Mesendoderm (in vitro differentiated cells): ENCODE measurements around the gene SLC25A34.

Source experiments
- DNase-seq: peaks from one replicate; pipeline ENCODE4 v3.0.0; 2013
- H2AK5ac ChIP-seq: 2 replicates; pipeline ENCODE4 v1.6.1; 2013; ENCODE audit warnings: low read length, inconsistent platforms
- H2BK120ac ChIP-seq: 2 replicates; pipeline ENCODE4 v1.6.1; 2013; ENCODE audit warnings: low read depth, mild to moderate bottlenecking, low read length, moderate library complexity, mixed read lengths
- H2BK15ac ChIP-seq: replicated peaks from 2 replicates; pipeline ENCODE4 v1.6.1; 2013; ENCODE audit warnings: low read depth, mild to moderate bottlenecking, moderate library complexity
- H2BK5ac ChIP-seq: 2 replicates; pipeline ENCODE4 v1.6.1; 2013; ENCODE audit warnings: low read length, inconsistent platforms
- H3K18ac ChIP-seq: 2 replicates; pipeline ENCODE4 v1.6.1; 2013; ENCODE audit warnings: mild to moderate bottlenecking, low read length, mixed read lengths
- H3K23ac ChIP-seq: one replicate; pipeline ENCODE4 v1.6.1; 2013; ENCODE audit warnings: low read length
- H3K27ac ChIP-seq: 2 replicates; pipeline ENCODE4 v1.5.1; 2013; ENCODE audit warnings: low read depth, mild to moderate bottlenecking, inconsistent platforms, low read length, moderate library complexity
- H3K27me3 ChIP-seq: 2 replicates; pipeline ENCODE4 v1.6.1; 2013; ENCODE audit warnings: low read length, control low read depth, mild to moderate bottlenecking, inconsistent platforms; ENCODE audit not compliant: insufficient read depth, poor library complexity
- H3K36me3 ChIP-seq: 2 replicates; pipeline ENCODE4 v1.6.1; 2013; ENCODE audit warnings: low read length, inconsistent platforms; ENCODE audit not compliant: control insufficient read depth, insufficient read depth
- H3K4ac ChIP-seq: one replicate; pipeline ENCODE4 v1.6.1; 2013; ENCODE audit warnings: low read depth, mild to moderate bottlenecking, low read length, moderate library complexity
- H3K4me1 ChIP-seq: 2 replicates; pipeline ENCODE4 v1.6.1; 2013; ENCODE audit warnings: low read depth, low read length, inconsistent platforms; ENCODE audit not compliant: control insufficient read depth
- H3K4me2 ChIP-seq: 2 replicates; pipeline ENCODE4 v1.6.1; 2013; ENCODE audit warnings: low read length
- H3K4me3 ChIP-seq: 2 replicates; pipeline ENCODE4 v1.5.1; 2013; ENCODE audit warnings: mild to moderate bottlenecking, low read length
- H3K56ac ChIP-seq: one replicate; pipeline ENCODE4 v1.6.1; 2013; ENCODE audit warnings: low read length
- H3K79me1 ChIP-seq: 2 replicates; pipeline ENCODE4 v1.6.1; 2013; ENCODE audit warnings: low read length, inconsistent platforms
- H3K79me2 ChIP-seq: 2 replicates; pipeline ENCODE4 v1.6.1; 2013; ENCODE audit warnings: mild to moderate bottlenecking, low read length; ENCODE audit not compliant: control insufficient read depth, insufficient read depth
- H3K9ac ChIP-seq: 2 replicates; pipeline ENCODE4 v1.6.1; 2013; ENCODE audit warnings: low read length, inconsistent platforms
- H4K5ac ChIP-seq: one replicate; pipeline ENCODE4 v1.6.1; 2013; ENCODE audit warnings: low read length
- H4K8ac ChIP-seq: one replicate; pipeline ENCODE4 v1.6.1; 2013; ENCODE audit warnings: low read depth, mild to moderate bottlenecking, control low read depth, low read length, moderate library complexity
- WGBS: extraction: QIAGEN DNeasy Blood & Tissue Kit; methylation state at CpG from one replicate; pipeline ENCODE4 v1.1.7; 2013; ENCODE audit warnings: low lambda C conversion rate, missing lambda C conversion rate; ENCODE audit not compliant: insufficient coverage; ENCODE audit errors: extremely low coverage; 5-methylcytosine and 5-hydroxymethylcytosine counted together

The SLC25A34 gene

GRCh38 chr1:15722836-15723532 lies 13.1 kb upstream of the SLC25A34 start:
- Histone ChIP-seq H4K8ac (no peak overlapping the region), H3K4me1 (no peaks in the 10 kb centered on the region), H3K9ac (no peak overlapping the region), H2AK5ac (no peak overlapping the region), H3K27ac (no peak overlapping the region), H3K18ac (no peak overlapping the region), H3K4me2 (no peak overlapping the region), H3K79me2 (no peaks in the 10 kb centered on the region), H3K4ac (no peak overlapping the region), H3K36me3 (peaks cover 5% of the 10 kb centered on the region), H2BK15ac (no peak overlapping the region), H2BK5ac (no peak overlapping the region), H3K4me3 (no peak overlapping the region), H3K27me3 (no peaks in the 10 kb centered on the region), H2BK120ac (no peak overlapping the region), H3K23ac (no peak overlapping the region), H3K79me1 (no peaks in the 10 kb centered on the region), H3K56ac (no peak overlapping the region), H4K5ac (no peak overlapping the region)
- peak; percentile 59 for DNase-seq
- WGBS = no CpG with 5 or more reads among the region's 13 CpGs

- Histone ChIP-seq H4K8ac (no peak overlapping the region), H3K4me1 (no peaks in the 10 kb centered on the region), H3K36me3 (peaks cover 7% of the 10 kb centered on the region), H3K27ac (no peak overlapping the region), H3K23ac (no peak overlapping the region), H3K4me2 (no peak overlapping the region), H3K4ac (no peak overlapping the region), H4K5ac (no peak overlapping the region), H3K9ac (no peak overlapping the region), H3K79me2 (no peaks in the 10 kb centered on the region), H3K27me3 (no peaks in the 10 kb centered on the region), H2BK5ac (no peak overlapping the region), H2BK15ac (no peak overlapping the region), H3K18ac (no peak overlapping the region), H3K4me3 (no peak overlapping the region), H3K79me1 (no peaks in the 10 kb centered on the region), H2AK5ac (no peak overlapping the region), H3K56ac (no peak overlapping the region), H2BK120ac (no peak overlapping the region)
- WGBS = no CpG with 5 or more reads among the region's 20 CpGs
- DNase-seq = no peak
These were observed 12.3 kb upstream of the SLC25A34 start for GRCh38 chr1:15723631-15724246.

- Histone ChIP-seq H3K4me2 (no peak overlapping the region), H2BK15ac (no peak overlapping the region), H3K56ac (no peak overlapping the region), H3K4ac (no peak overlapping the region), H3K36me3 (peaks cover 6% of the 10 kb centered on the region), H3K79me1 (no peaks in the 10 kb centered on the region), H3K27ac (no peak overlapping the region), H4K5ac (no peak overlapping the region), H3K4me3 (no peak overlapping the region), H3K79me2 (no peaks in the 10 kb centered on the region), H2AK5ac (no peak overlapping the region), H3K18ac (no peak overlapping the region), H3K27me3 (no peaks in the 10 kb centered on the region), H2BK5ac (no peak overlapping the region), H4K8ac (no peak overlapping the region), H2BK120ac (no peak overlapping the region), H3K9ac (no peak overlapping the region), H3K4me1 (no peaks in the 10 kb centered on the region), H3K23ac (no peak overlapping the region)
- DNase-seq = peak; percentile 40
- no CpG with 5 or more reads among the region's 26 CpGs for WGBS
These were observed 10.8 kb upstream of the SLC25A34 start for GRCh38 chr1:15724949-15725880.

GRCh38 chr1:15726508-15726907 lies 9.6 kb upstream of the SLC25A34 start:
- H2BK120ac ChIP-seq = no peak overlapping the region
- H4K8ac ChIP-seq = no peak overlapping the region
- H3K56ac ChIP-seq = no peak overlapping the region
- H3K4me3 ChIP-seq = no peak overlapping the region
- H3K27me3 ChIP-seq = no peaks in the 10 kb centered on the region
- no peaks in the 10 kb centered on the region for H3K4me1 ChIP-seq
- H2AK5ac ChIP-seq = no peak overlapping the region
- no peak overlapping the region for H3K27ac ChIP-seq
- no peak overlapping the region for H4K5ac ChIP-seq
- H3K23ac ChIP-seq = no peak overlapping the region
- H2BK5ac ChIP-seq = no peak overlapping the region
- no peak overlapping the region for H3K4me2 ChIP-seq
- peaks cover 8% of the 10 kb centered on the region for H3K36me3 ChIP-seq
- H3K18ac ChIP-seq = no peak overlapping the region
- no peaks in the 10 kb centered on the region for H3K79me1 ChIP-seq
- H3K9ac ChIP-seq = no peak overlapping the region
- no peak overlapping the region for H3K4ac ChIP-seq
- no peak for DNase-seq
- H2BK15ac ChIP-seq = no peak overlapping the region
- H3K79me2 ChIP-seq = no peaks in the 10 kb centered on the region
- whole genome bisulfite sequencing = no CpG with 5 or more reads among the region's 9 CpGs

GRCh38 chr1:15727021-15727420 lies 9.0 kb upstream of the SLC25A34 start:
- Histone ChIP-seq H3K4ac (no peak overlapping the region), H3K23ac (no peak overlapping the region), H2BK15ac (no peak overlapping the region), H3K79me1 (no peaks in the 10 kb centered on the region), H4K5ac (no peak overlapping the region), H3K36me3 (peaks cover 8% of the 10 kb centered on the region), H3K79me2 (no peaks in the 10 kb centered on the region), H3K56ac (no peak overlapping the region), H2BK120ac (no peak overlapping the region), H3K9ac (no peak overlapping the region), H3K27ac (no peak overlapping the region), H2AK5ac (no peak overlapping the region), H4K8ac (no peak overlapping the region), H3K4me2 (no peak overlapping the region), H3K4me1 (no peaks in the 10 kb centered on the region), H3K27me3 (no peaks in the 10 kb centered on the region), H3K18ac (no peak overlapping the region), H3K4me3 (no peak overlapping the region), H2BK5ac (no peak overlapping the region)
- WGBS = no CpG with 5 or more reads among the region's 21 CpGs
- DNase-seq = no peak
